H9 (cell line): ENCODE data around the gene AIG1. TPM values are rescaled to one million over a fixed set of nuclear protein-coding genes. Genes with fewer than 3 reads are reported as not detected.

Source experiments
- DNase-seq: peaks from one replicate; pipeline ENCODE4 v3.0.0-alpha.2; 2017
- H2AFZ ChIP-seq: one replicate; pipeline ENCODE4 v1.6.1; 2013; ENCODE audit warnings: mild to moderate bottlenecking, low read length, control low read depth, moderate library complexity
- H2AK5ac ChIP-seq: 2 replicates; pipeline ENCODE4 v1.6.1; 2013; ENCODE audit warnings: low read length, control low read depth, mixed read lengths; ENCODE audit not compliant: insufficient read length
- H2BK120ac ChIP-seq: one replicate; pipeline ENCODE4 v1.6.1; 2013; ENCODE audit warnings: low read depth, mild to moderate bottlenecking, low read length, control low read depth, inconsistent platforms; ENCODE audit not compliant: poor library complexity, severe bottlenecking
- H2BK12ac ChIP-seq: 2 replicates; pipeline ENCODE4 v1.6.1; 2013; ENCODE audit warnings: low read length, control low read depth, mixed read lengths, low read depth; ENCODE audit not compliant: insufficient read length
- H2BK15ac ChIP-seq: 2 replicates; pipeline ENCODE4 v1.6.1; 2013; ENCODE audit warnings: low read depth, low read length, control low read depth
- H2BK20ac ChIP-seq: one replicate; pipeline ENCODE4 v1.6.1; 2013; ENCODE audit warnings: low read depth, mild to moderate bottlenecking, low read length, control low read depth, inconsistent platforms; ENCODE audit not compliant: poor library complexity, severe bottlenecking
- H2BK5ac ChIP-seq: 2 replicates; pipeline ENCODE4 v1.6.1; 2013; ENCODE audit warnings: low read length, control low read depth, mixed read lengths; ENCODE audit not compliant: insufficient read length
- H3K14ac ChIP-seq: 2 replicates; pipeline ENCODE4 v1.6.1; 2013; ENCODE audit warnings: low read length, control low read depth; ENCODE audit not compliant: insufficient read depth
- H3K18ac ChIP-seq: 2 replicates; pipeline ENCODE4 v1.6.1; 2013; ENCODE audit warnings: low read depth, mild to moderate bottlenecking, mixed read lengths, low read length, control low read depth; ENCODE audit not compliant: insufficient read length
- H3K23ac ChIP-seq: 2 replicates; pipeline ENCODE4 v1.6.1; 2013; ENCODE audit warnings: low read length, control low read depth, mixed read lengths, low read depth; ENCODE audit not compliant: insufficient read length
- H3K23me2 ChIP-seq: 2 replicates; pipeline ENCODE4 v1.6.1; 2013; ENCODE audit warnings: low read depth, mild to moderate bottlenecking, mixed read lengths, low read length, control low read depth; ENCODE audit not compliant: insufficient read length, poor library complexity, severe bottlenecking
- H3K27ac ChIP-seq: 2 replicates; pipeline ENCODE4 v1.5.1; 2013; ENCODE audit warnings: low read length, control low read depth, mixed read lengths, low read depth; ENCODE audit not compliant: insufficient read length
- H3K27me3 ChIP-seq: 2 replicates; pipeline ENCODE4 v1.6.1; 2013; ENCODE audit warnings: low read length, control low read depth, inconsistent platforms; ENCODE audit not compliant: insufficient read depth
- H3K4ac ChIP-seq: 2 replicates; pipeline ENCODE4 v1.6.1; 2013; ENCODE audit warnings: low read depth, mild to moderate bottlenecking, control low read depth, inconsistent platforms, low read length, moderate library complexity
- H3K4me1 ChIP-seq: 2 replicates; pipeline ENCODE4 v1.6.1; 2013; ENCODE audit warnings: low read length, control low read depth, inconsistent platforms; ENCODE audit not compliant: insufficient read depth
- H3K4me2 ChIP-seq: 2 replicates; pipeline ENCODE4 v1.6.1; 2013; ENCODE audit warnings: low read length, control low read depth, mixed read lengths; ENCODE audit not compliant: insufficient read length, insufficient read depth
- H3K56ac ChIP-seq: 2 replicates; pipeline ENCODE4 v1.6.1; 2013; ENCODE audit warnings: low read depth, mild to moderate bottlenecking, mixed read lengths, low read length, control low read depth; ENCODE audit not compliant: insufficient read length
- H3K79me1 ChIP-seq: 2 replicates; pipeline ENCODE4 v1.6.1; 2013; ENCODE audit warnings: low read depth, mild to moderate bottlenecking, moderate library complexity, low read length, control low read depth, inconsistent platforms; ENCODE audit not compliant: insufficient read depth, poor library complexity, severe bottlenecking
- H3K79me2 ChIP-seq: 2 replicates; pipeline ENCODE4 v1.6.1; 2013; ENCODE audit warnings: low read length, control low read depth, inconsistent platforms; ENCODE audit not compliant: insufficient read depth
- H3K9ac ChIP-seq: 2 replicates; pipeline ENCODE4 v1.6.1; 2013; ENCODE audit warnings: low read length, control low read depth, mixed read lengths; ENCODE audit not compliant: insufficient read length; ENCODE audit errors: extremely low read depth
- H3K9me3 ChIP-seq: one replicate; pipeline ENCODE4 v1.6.1; 2013; ENCODE audit warnings: low read depth, low read length, inconsistent platforms; ENCODE audit not compliant: control insufficient read depth
- H3T11ph ChIP-seq: one replicate; pipeline ENCODE4 v1.6.1; 2013; ENCODE audit warnings: mild to moderate bottlenecking, low read length, control low read depth, inconsistent platforms
- H4K20me1 ChIP-seq: one replicate; pipeline ENCODE4 v1.6.1; 2013; ENCODE audit not compliant: control insufficient read depth, insufficient read length, insufficient read depth
- H4K5ac ChIP-seq: 2 replicates; pipeline ENCODE4 v1.6.1; 2013; ENCODE audit warnings: low read depth, mild to moderate bottlenecking, mixed read lengths, low read length, control low read depth; ENCODE audit not compliant: insufficient read length
- H4K8ac ChIP-seq: replicated peaks from 2 replicates; pipeline ENCODE4 v1.6.1; 2013; ENCODE audit warnings: low read length, control low read depth, mixed read lengths, low read depth; ENCODE audit not compliant: insufficient read length
- H4K91ac ChIP-seq: 2 replicates; pipeline ENCODE4 v1.6.1; 2013; ENCODE audit warnings: low read depth, mild to moderate bottlenecking, moderate library complexity, mixed read lengths, low read length, control low read depth; ENCODE audit not compliant: insufficient read length
- H3K27ac Mint-ChIP-seq, 3 experiments: 2 replicates in 2 of 3; 3 replicates in 1 of 3; pipeline ENCODE4 v1.8.0; 2020 to 2021; ENCODE audit warnings: mixed read lengths in 3 of 3, mild to moderate bottlenecking in 1 of 3, moderate library complexity in 1 of 3
- H3K27me3 Mint-ChIP-seq: 2 replicates; pipeline ENCODE4 v1.8.0; 2021; ENCODE audit warnings: low read depth, mild to moderate bottlenecking, moderate library complexity, mixed read lengths
- H3K36me3 Mint-ChIP-seq, 3 experiments: 2 replicates in 2 of 3; 3 replicates in 1 of 3; pipeline ENCODE4 v1.8.0; 2020 to 2021; ENCODE audit warnings: low read depth in 3 of 3, mixed read lengths in 3 of 3; ENCODE audit not compliant: insufficient read depth in 1 of 3
- H3K4me1 Mint-ChIP-seq, 2 experiments: 2 replicates each; pipeline ENCODE4 v1.8.0; 2020; ENCODE audit warnings: mixed read lengths in 2 of 2
- H3K4me3 Mint-ChIP-seq, 2 experiments: 2 replicates in 1 of 2; 3 replicates in 1 of 2; pipeline ENCODE4 v1.8.0; 2020 to 2021; ENCODE audit warnings: mild to moderate bottlenecking in 2 of 2, mixed read lengths in 2 of 2, moderate library complexity in 1 of 2
- H3K9me3 Mint-ChIP-seq, 2 experiments: 2 replicates in 1 of 2; 3 replicates in 1 of 2; pipeline ENCODE4 v1.8.0; 2020; ENCODE audit warnings: mild to moderate bottlenecking in 2 of 2, mixed read lengths in 2 of 2, moderate library complexity in 1 of 2
- WGBS: extraction: QIAGEN DNeasy Blood & Tissue Kit; methylation state at CpG from one replicate; pipeline ENCODE4 v1.1.7; 2013; ENCODE audit warnings: missing lambda C conversion rate, low lambda C conversion rate, mixed read lengths; ENCODE audit not compliant: insufficient read length; ENCODE audit errors: extremely low coverage; 5-methylcytosine and 5-hydroxymethylcytosine counted together
- total RNA-seq: library from RNA; stranded (reverse); gene quantifications from 2 replicates; pipeline ENCODE4 v1.2.1, GENCODE V29; 2021
- TF ChIP-seq, protein P1 (sequence below): fragments of 200-600 bp; sonication (generic); conservative IDR thresholded peaks from 3 replicates; pipeline ENCODE4 v1.8.0; 2021; ENCODE audit warnings: antibody characterized with exemption, mild to moderate bottlenecking

AIG1 gene
- total RNA-seq, 1 experiment from 2014 or later, result 44.6 TPM

DNA sequence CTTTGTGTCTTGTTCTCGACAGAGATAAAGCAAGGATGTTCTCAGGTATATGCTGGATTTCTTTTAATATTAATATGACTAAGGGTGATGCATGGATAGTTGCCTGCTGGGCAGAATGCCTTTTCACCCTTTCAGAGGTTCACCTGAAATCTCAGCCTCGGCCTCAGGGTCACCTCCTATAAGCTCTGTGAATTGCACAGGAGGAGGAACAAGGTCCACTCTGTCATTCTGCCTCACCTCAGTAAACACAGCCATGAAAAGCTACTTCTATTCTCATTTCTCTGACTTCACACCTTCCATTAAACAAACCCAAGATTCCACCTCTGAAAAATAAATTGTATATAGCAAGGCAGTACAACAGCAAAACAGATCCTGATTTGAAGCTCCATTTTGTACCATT is 38.1 kb upstream of the AIG1 start:
- no peak overlapping the region for H4K5ac ChIP-seq
- H2BK5ac ChIP-seq, result no peak overlapping the region
- H3K18ac ChIP-seq, result no peak overlapping the region
- H2BK15ac ChIP-seq, result no peak overlapping the region
- no peak overlapping the region for H2AK5ac ChIP-seq
- H4K8ac ChIP-seq, result no peak overlapping the region
- H2BK120ac ChIP-seq, result no peak overlapping the region
- H3K27me3 ChIP-seq, result no peaks in the 10 kb centered on the region
- DNase-seq, result no peak
- no peak overlapping the region for H3K4me2 ChIP-seq
- no peak overlapping the region for H3K4ac ChIP-seq
- no peak overlapping the region for H2BK20ac ChIP-seq
- no peaks in the 10 kb centered on the region for H3K4me1 ChIP-seq
- no peaks in the 10 kb centered on the region; a peak in 1 of 5 replicates for H3K9me3 Mint-ChIP-seq
- H3K14ac ChIP-seq, result no peak overlapping the region
- no peak overlapping the region for H3K27ac ChIP-seq
- H3K79me1 ChIP-seq, result no peaks in the 10 kb centered on the region
- no peaks in the 10 kb centered on the region; a peak in 1 of 7 replicates for H3K36me3 Mint-ChIP-seq
- H3K27ac Mint-ChIP-seq, result no peak overlapping the region
- no peak overlapping the region for H3K4me3 Mint-ChIP-seq
- no peak overlapping the region for H3K9ac ChIP-seq
- no peaks in the 10 kb centered on the region for H3K23me2 ChIP-seq
- no peak overlapping the region for H3T11ph ChIP-seq
- H2BK12ac ChIP-seq, result no peak overlapping the region
- H3K27me3 Mint-ChIP-seq, result no peaks in the 10 kb centered on the region
- no peak overlapping the region for H3K56ac ChIP-seq
- no peak overlapping the region for H3K23ac ChIP-seq
- H3K9me3 ChIP-seq, result no peaks in the 10 kb centered on the region
- no peak overlapping the region for H2AFZ ChIP-seq
- H4K91ac ChIP-seq, result no peak overlapping the region
- H3K4me1 Mint-ChIP-seq, result peaks cover 0 to 3% of the 10 kb centered on the region in 2 experiments; a peak in 1 of 4 replicates
- WGBS, result no CpG with 5 or more reads among the region's 2 CpGs
- no peaks in the 10 kb centered on the region for H3K79me2 ChIP-seq
- TF ChIP-seq, protein P1, sequence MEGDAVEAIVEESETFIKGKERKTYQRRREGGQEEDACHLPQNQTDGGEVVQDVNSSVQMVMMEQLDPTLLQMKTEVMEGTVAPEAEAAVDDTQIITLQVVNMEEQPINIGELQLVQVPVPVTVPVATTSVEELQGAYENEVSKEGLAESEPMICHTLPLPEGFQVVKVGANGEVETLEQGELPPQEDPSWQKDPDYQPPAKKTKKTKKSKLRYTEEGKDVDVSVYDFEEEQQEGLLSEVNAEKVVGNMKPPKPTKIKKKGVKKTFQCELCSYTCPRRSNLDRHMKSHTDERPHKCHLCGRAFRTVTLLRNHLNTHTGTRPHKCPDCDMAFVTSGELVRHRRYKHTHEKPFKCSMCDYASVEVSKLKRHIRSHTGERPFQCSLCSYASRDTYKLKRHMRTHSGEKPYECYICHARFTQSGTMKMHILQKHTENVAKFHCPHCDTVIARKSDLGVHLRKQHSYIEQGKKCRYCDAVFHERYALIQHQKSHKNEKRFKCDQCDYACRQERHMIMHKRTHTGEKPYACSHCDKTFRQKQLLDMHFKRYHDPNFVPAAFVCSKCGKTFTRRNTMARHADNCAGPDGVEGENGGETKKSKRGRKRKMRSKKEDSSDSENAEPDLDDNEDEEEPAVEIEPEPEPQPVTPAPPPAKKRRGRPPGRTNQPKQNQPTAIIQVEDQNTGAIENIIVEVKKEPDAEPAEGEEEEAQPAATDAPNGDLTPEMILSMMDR, result no peak
- no peaks in the 10 kb centered on the region for H4K20me1 ChIP-seq
